Measurements from ENCODE around the gene NDUFAF2. TPM values are rescaled to one million over a fixed set of nuclear protein-coding genes. Genes with fewer than 3 reads are reported as not detected.

NDUFAF2 gene
- total and polyA plus RNA-seq, 2 of the 8 experiments (the other 6 are each of a cell fraction or from before 2014, with no cell fraction given): 10.7 to 46.5 TPM

GRCh38 chr5:61162832-61163567 is 218.0 kb downstream of the NDUFAF2 start:
- DNase-seq (ENCODE audit: low read depth in 1 of 2, low spot score in 2 of 2): peak in 1 of 2 experiments; percentile 17
- Histone ChIP-seq H3K4me1 (replicated peaks in 1 of 4; ENCODE audit: control insufficient read depth in 3 of 4, insufficient read depth in 4 of 4, low read length in 3 of 4) (peaks cover 0 to 3% (median 1%) of the 10 kb centered on the region in 4 experiments; a peak in 2 of 7 replicates), H3K23me2 (ENCODE audit: low read depth, low read length) (peaks cover 2% of the 10 kb centered on the region; the same call in 1 of the 2 replicates), H3K27ac (ENCODE audit: low read depth, low read length) (peak overlapping the region; percentile 87; the same call in 1 of the 2 replicates), H4K20me1 (replicated peaks in 1 of 2; ENCODE audit: control insufficient read depth in 1 of 2, insufficient read depth in 2 of 2, low read length in 2 of 2) (peaks cover 0 to 3% of the 10 kb centered on the region in 2 experiments), H3K36me3 (ENCODE audit: control insufficient read depth in 2 of 4, insufficient read depth in 4 of 4, low read length in 3 of 4) (peaks cover 6 to 34% (median 16%) of the 10 kb centered on the region in 4 experiments; a peak in 7 of 8 replicates), H2BK12ac (ENCODE audit: low read depth, low read length) (peak overlapping the region; percentile 70), H3K79me2 (ENCODE audit: control insufficient read depth in 1 of 2, insufficient read depth in 2 of 2, low read length in 2 of 2) (peaks cover 0 to 50% of the 10 kb centered on the region in 2 experiments; a peak in 2 of 4 replicates), H4K8ac (ENCODE audit: extremely low read depth, insufficient read depth, low read length) (peak overlapping the region; percentile 92), H3K4me3 (ENCODE audit: extremely low read depth in 1 of 4, insufficient read depth in 2 of 4, low read depth in 3 of 4, low read length in 4 of 4) (peak overlapping the region; percentile 89 to 98 (median 95)), H3K27me3 (replicated peaks in 1 of 4; ENCODE audit: control insufficient read depth in 3 of 4, extremely low read depth in 1 of 4, insufficient read depth in 3 of 4, low read length in 3 of 4) (no peaks in the 10 kb centered on the region), H2AK5ac (ENCODE audit: low read depth, low read length) (no peak overlapping the region), H3K56ac (replicated peaks; ENCODE audit: insufficient read length, low read depth, low read length) (peak overlapping the region; percentile 33), H4K91ac (replicated peaks; ENCODE audit: insufficient read length, low read length) (peak overlapping the region; percentile 4), H3K79me1 (ENCODE audit: low read depth, low read length) (no peaks in the 10 kb centered on the region; the same call in 1 of the 2 replicates), H3K9me3 (ENCODE audit: insufficient read depth in 2 of 2, low read depth in 1 of 2, low read length in 1 of 2) (peaks cover 6% of the 10 kb centered on the region in 2 experiments), H3K4me2 (ENCODE audit: insufficient read depth in 1 of 2, low read depth in 2 of 2, low read length in 2 of 2) (peak overlapping the region; percentile 85 to 92), H2AFZ (ENCODE audit: low read length) (peak overlapping the region; percentile 94), H3K9ac (replicated peaks in 1 of 4; ENCODE audit: extremely low read depth in 1 of 4, low read depth in 3 of 4, low read length in 3 of 4) (peak overlapping the region; percentile 80 to 90 (median 86)), H2BK120ac (replicated peaks; ENCODE audit: low read depth, low read length) (no peak overlapping the region), H2BK5ac (ENCODE audit: low read depth, low read length) (peak overlapping the region; percentile 90), H3K18ac (ENCODE audit: extremely low read depth, low read length) (peak overlapping the region; percentile 52), H4K5ac (ENCODE audit: insufficient read length, low read depth, low read length) (peak overlapping the region; percentile 63), H2BK20ac (ENCODE audit: low read length) (0 out of 2 replicates have a peak overlapping the region, but pooled peaks have one; percentile 29), H2BK15ac (ENCODE audit: low read length) (no peak overlapping the region), H3K4ac (replicated peaks; ENCODE audit: insufficient read length, low read depth, low read length) (peak overlapping the region; percentile 2), H3K14ac (ENCODE audit: insufficient read length) (no peak overlapping the region), H3K23ac (ENCODE audit: insufficient read length) (no peak overlapping the region)
- WGBS, 2 experiments (ENCODE audit: extremely low coverage in 1 of 2, insufficient coverage in 1 of 2, insufficient read length in 1 of 2, insufficient replicate concordance in 2 of 2, low coverage in 1 of 2, low lambda C conversion rate in 2 of 2, missing lambda C conversion rate in 1 of 2): 23% methylated on average over 14 of the region's 14 CpGs; no CpG with 5 or more reads in 1 of the 2 experiments
- TF ChIP-seq ATF3 (IDR thresholded peaks at IDR 0.05; ENCODE audit: insufficient read depth, low read depth, low read length) (no peak), SRF (IDR thresholded peaks at IDR 0.05; ENCODE audit: low read depth, low read length) (no peak), EGR1 (IDR thresholded peaks at IDR 0.05; ENCODE audit: borderline replicate concordance, low read depth, low read length) (no peak), RFX5 (IDR thresholded peaks at IDR 0.05; ENCODE audit: borderline replicate concordance, low read depth, low read length) (no peak), SP2 (IDR thresholded peaks at IDR 0.05; ENCODE audit: low read length) (no peak), PHF8 (conservative IDR thresholded peaks at IDR 0.05; ENCODE audit: low read depth, low read length) (no peak), SUZ12 (IDR thresholded peaks at IDR 0.05; ENCODE audit: low read length) (no peak)
- ChIA-PET POLR2A (ENCODE audit: partially characterized antibody) (interaction anchor here (0.7 to 2.0 kb wide), 6 partner anchors 12 to 196 kb away, joined by 3 to 8 read pairs (median 3); partner anchors contain the start of gene ZSWIM6), CTCF (ENCODE audit: partially characterized antibody) (interaction anchor here (1.1 to 2.7 kb wide), 3 partner anchors 10 to 495 kb away, joined by 3 to 8 read pairs (median 7); no protein-coding TSS in a partner anchor)
- no peak for FAIRE-seq
